HEK293 (cell line): Measurements from ENCODE around the gene ZNF106.
A peak's percentile ranks its signal among the peaks of the same experiment; 100 is the strongest.

Experiments used
- CTCF ChIA-PET: fragments of 350-600 bp; formaldehyde crosslinking; extraction: SDS; loops from one replicate; lab custom pipeline; 2021; ENCODE audit warnings: antibody characterized with exemption; lab: Yijun Ruan, JAX
- POLR2A ChIA-PET: fragments of 300-600 bp; formaldehyde crosslinking; extraction: SDS; loops from one replicate; lab custom pipeline; 2020; ENCODE audit warnings: antibody characterized with exemption, inconsistent platforms; lab: Yijun Ruan, JAX
- H3K27ac ChIP-seq: fragments of 200-500 bp; sonication (Bioruptor generic); 2 replicates; pipeline ENCODE4 v1.5.1; 2014; ENCODE audit warnings: low read depth, low read length, control low read depth, inconsistent platforms; ENCODE audit errors: extremely low read depth
- H3K36me3 ChIP-seq, 2 experiments: fragments of 200-500 bp in 1 of 2; sonication (Bioruptor generic) in 1 of 2; 1 replicate in 1 of 2; 2 replicates in 1 of 2; pipeline ENCODE4 v1.5.1; 2014 to 2017; ENCODE audit warnings: inconsistent platforms in 2 of 2, low read length in 2 of 2; ENCODE audit not compliant: control insufficient read depth in 2 of 2, insufficient read depth in 1 of 2
- H3K4me1 ChIP-seq: fragments of 200-500 bp; sonication (Bioruptor generic); 2 replicates; pipeline ENCODE4 v1.5.1; 2014; ENCODE audit warnings: mild to moderate bottlenecking, low read length, inconsistent platforms; ENCODE audit not compliant: control insufficient read depth, insufficient read depth
- H3K4me3 ChIP-seq: 2 replicates; pipeline ENCODE4 v1.5.1; 2011; ENCODE audit warnings: low read depth, mild to moderate bottlenecking, control low read depth, low read length, moderate library complexity
- H3K9me3 ChIP-seq: fragments of 200-500 bp; sonication (Bioruptor generic); 2 replicates; pipeline ENCODE4 v1.5.1; 2014; ENCODE audit warnings: low read depth, low read length, inconsistent platforms; ENCODE audit not compliant: control insufficient read depth, insufficient read depth
- FEZF1 ChIP-seq: fragments of 450-650 bp; formaldehyde crosslinking; IDR thresholded peaks from 2 replicates; pipeline ENCODE4 v1.5.1; 2016; ENCODE audit warnings: missing biosample characterization, missing genetic modification characterization
- GFI1B ChIP-seq: fragments of 450-650 bp; formaldehyde crosslinking; IDR thresholded peaks from 2 replicates; pipeline ENCODE4 v1.5.1; 2016; ENCODE audit warnings: missing biosample characterization, missing genetic modification characterization
- GLIS1 ChIP-seq: fragments of 450-650 bp; formaldehyde crosslinking; IDR thresholded peaks from 2 replicates; pipeline ENCODE4 v1.5.1; 2016; ENCODE audit warnings: missing biosample characterization, missing genetic modification characterization
- HOXC10 ChIP-seq: sonication (generic); formaldehyde crosslinking; IDR thresholded peaks from 2 replicates; pipeline ENCODE4 v1.8.1; 2023; ENCODE audit warnings: mild to moderate bottlenecking, missing genetic modification reagents
- KLF7 ChIP-seq: fragments of 450-650 bp; formaldehyde crosslinking; IDR thresholded peaks from 2 replicates; pipeline ENCODE4 v1.5.1; 2016; ENCODE audit warnings: missing biosample characterization, missing genetic modification characterization, borderline replicate concordance
- OSR2 ChIP-seq: fragments of 450-650 bp; formaldehyde crosslinking; IDR thresholded peaks from 2 replicates; pipeline ENCODE4 v1.5.1; 2016; ENCODE audit warnings: missing biosample characterization, missing genetic modification characterization
- SALL2 ChIP-seq: fragments of 450-650 bp; formaldehyde crosslinking; IDR thresholded peaks from 2 replicates; pipeline ENCODE4 v1.5.0; 2017; ENCODE audit warnings: missing biosample characterization, mild to moderate bottlenecking, missing genetic modification characterization, borderline replicate concordance
- TCF7L2 ChIP-seq: IDR thresholded peaks from 2 replicates; pipeline ENCODE4 v1.6.1; 2011; ENCODE audit warnings: low read depth, mild to moderate bottlenecking, inconsistent platforms, low read length, moderate library complexity, borderline replicate concordance
- ZFP41 ChIP-seq: fragments of 450-650 bp; formaldehyde crosslinking; IDR thresholded peaks from 2 replicates; pipeline ENCODE4 v1.5.1; 2016; ENCODE audit warnings: missing biosample characterization, missing genetic modification characterization, borderline replicate concordance
- ZNF114 ChIP-seq: fragments of 450-650 bp; formaldehyde crosslinking; IDR thresholded peaks from 2 replicates; pipeline ENCODE4 v1.5.0; 2017; ENCODE audit warnings: missing biosample characterization, missing genetic modification characterization
- ZNF121 ChIP-seq: fragments of 450-650 bp; formaldehyde crosslinking; IDR thresholded peaks from 2 replicates; pipeline ENCODE4 v1.5.1; 2016; ENCODE audit warnings: missing biosample characterization, missing genetic modification characterization
- ZNF274 ChIP-seq, 2 experiments: fragments of 200-500 bp in 1 of 2; fragments of 450-650 bp in 1 of 2; sonication (Bioruptor generic) in 1 of 2; formaldehyde crosslinking in 1 of 2; IDR thresholded peaks; 2 replicates each; pipeline versions ENCODE4 v1.5.1 to v1.6.1; 2014 to 2016; ENCODE audit warnings: borderline replicate concordance in 1 of 2, inconsistent platforms in 1 of 2, low read length in 1 of 2, missing biosample characterization in 1 of 2, missing genetic modification characterization in 1 of 2
- ZNF280C ChIP-seq: fragments of 450-650 bp; formaldehyde crosslinking; IDR thresholded peaks from 2 replicates; pipeline ENCODE4 v1.5.1; 2016; ENCODE audit warnings: missing biosample characterization, missing genetic modification characterization
- ZNF549 ChIP-seq: fragments of 450-650 bp; IDR thresholded peaks from 2 replicates; pipeline ENCODE4 v1.5.1; 2018; ENCODE audit warnings: missing biosample characterization, missing genetic modification characterization, mild to moderate bottlenecking, inconsistent platforms, moderate library complexity
- ZNF558 ChIP-seq: fragments of 450-650 bp; formaldehyde crosslinking; IDR thresholded peaks from 2 replicates; pipeline ENCODE4 v1.5.1; 2016; ENCODE audit warnings: missing biosample characterization, missing genetic modification characterization
- ZNF585B ChIP-seq: fragments of 450-650 bp; formaldehyde crosslinking; IDR thresholded peaks from 2 replicates; pipeline ENCODE4 v1.5.1; 2016; ENCODE audit warnings: missing biosample characterization, missing genetic modification characterization
- ZNF776 ChIP-seq: fragments of 450-650 bp; formaldehyde crosslinking; IDR thresholded peaks from 2 replicates; pipeline ENCODE4 v1.5.0; 2017; ENCODE audit warnings: missing biosample characterization, missing genetic modification characterization, borderline replicate concordance
- ZNF791 ChIP-seq: fragments of 450-650 bp; formaldehyde crosslinking; IDR thresholded peaks from 2 replicates; pipeline ENCODE4 v1.5.1; 2016; ENCODE audit warnings: missing biosample characterization, missing genetic modification characterization
- TF ChIP-seq, protein P1 (sequence below): fragments of 450-650 bp; formaldehyde crosslinking; IDR thresholded peaks from 2 replicates; pipeline ENCODE4 v1.5.1; 2016; ENCODE audit warnings: missing biosample characterization, missing genetic modification characterization
- TF ChIP-seq, protein P2 (sequence below): fragments of 450-650 bp; formaldehyde crosslinking; conservative IDR thresholded peaks from 2 replicates; pipeline ENCODE4 v1.5.1; 2016; ENCODE audit warnings: low read depth, missing biosample characterization, missing genetic modification characterization

ZNF106 gene

DNA sequence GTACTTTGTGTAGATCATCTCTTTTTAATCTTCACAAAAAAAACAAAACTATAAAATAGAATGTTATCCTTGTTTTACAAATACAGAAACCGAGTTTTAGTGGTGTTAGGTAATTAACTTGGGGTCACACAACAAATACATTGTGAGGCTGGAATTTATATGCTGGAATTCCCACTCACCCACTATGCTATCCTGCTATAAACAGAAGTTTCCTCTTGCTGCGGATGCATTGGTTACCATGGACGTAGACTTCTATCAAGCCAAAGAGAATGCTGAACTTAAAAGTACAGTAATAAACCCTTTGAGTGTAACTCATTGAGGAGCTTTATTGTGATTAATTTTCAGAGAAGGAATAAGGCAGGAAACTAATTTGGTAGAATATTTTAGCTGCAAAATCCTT lies 13.7 kb upstream of the ZNF106 start:
- no peaks in the 10 kb centered on the region for H3K36me3 ChIP-seq
- no peaks in the 10 kb centered on the region for H3K4me1 ChIP-seq
- no peak overlapping the region for H3K4me3 ChIP-seq
- CTCF ChIA-PET = no interaction called here
- H3K27ac ChIP-seq = no peak overlapping the region
- H3K9me3 ChIP-seq = no peaks in the 10 kb centered on the region
- TF ChIP-seq ZNF585B (tag by site-specific recombination) (no peak), FEZF1 (tag by site-specific recombination) (no peak), ZNF274 (IDR thresholded peaks at IDR 0.05; ENCODE audit: low read length) (no peak), ZNF274 (tag by site-specific recombination; IDR thresholded peaks at IDR 0.05; ENCODE audit: borderline replicate concordance) (no peak), TCF7L2 (no peak), ZFP41 (tag by site-specific recombination) (no peak), ZNF280C (no peak), HOXC10 (CRISPR knock-in tag) (no peak), GFI1B (tag by site-specific recombination) (no peak), ZNF791 (no peak), ZNF549 (no peak), SALL2 (no peak), ZNF114 (tag by site-specific recombination) (no peak), ZNF776 (tag by site-specific recombination) (no peak), GLIS1 (no peak), OSR2 (tag by site-specific recombination) (no peak), KLF7 (tag by site-specific recombination) (no peak)
- TF ChIP-seq, protein P1, sequence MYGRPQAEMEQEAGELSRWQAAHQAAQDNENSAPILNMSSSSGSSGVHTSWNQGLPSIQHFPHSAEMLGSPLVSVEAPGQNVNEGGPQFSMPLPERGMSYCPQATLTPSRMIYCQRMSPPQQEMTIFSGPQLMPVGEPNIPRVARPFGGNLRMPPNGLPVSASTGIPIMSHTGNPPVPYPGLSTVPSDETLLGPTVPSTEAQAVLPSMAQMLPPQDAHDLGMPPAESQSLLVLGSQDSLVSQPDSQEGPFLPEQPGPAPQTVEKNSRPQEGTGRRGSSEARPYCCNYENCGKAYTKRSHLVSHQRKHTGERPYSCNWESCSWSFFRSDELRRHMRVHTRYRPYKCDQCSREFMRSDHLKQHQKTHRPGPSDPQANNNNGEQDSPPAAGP (tag by site-specific recombination) = no peak
- TF ChIP-seq, protein P2, sequence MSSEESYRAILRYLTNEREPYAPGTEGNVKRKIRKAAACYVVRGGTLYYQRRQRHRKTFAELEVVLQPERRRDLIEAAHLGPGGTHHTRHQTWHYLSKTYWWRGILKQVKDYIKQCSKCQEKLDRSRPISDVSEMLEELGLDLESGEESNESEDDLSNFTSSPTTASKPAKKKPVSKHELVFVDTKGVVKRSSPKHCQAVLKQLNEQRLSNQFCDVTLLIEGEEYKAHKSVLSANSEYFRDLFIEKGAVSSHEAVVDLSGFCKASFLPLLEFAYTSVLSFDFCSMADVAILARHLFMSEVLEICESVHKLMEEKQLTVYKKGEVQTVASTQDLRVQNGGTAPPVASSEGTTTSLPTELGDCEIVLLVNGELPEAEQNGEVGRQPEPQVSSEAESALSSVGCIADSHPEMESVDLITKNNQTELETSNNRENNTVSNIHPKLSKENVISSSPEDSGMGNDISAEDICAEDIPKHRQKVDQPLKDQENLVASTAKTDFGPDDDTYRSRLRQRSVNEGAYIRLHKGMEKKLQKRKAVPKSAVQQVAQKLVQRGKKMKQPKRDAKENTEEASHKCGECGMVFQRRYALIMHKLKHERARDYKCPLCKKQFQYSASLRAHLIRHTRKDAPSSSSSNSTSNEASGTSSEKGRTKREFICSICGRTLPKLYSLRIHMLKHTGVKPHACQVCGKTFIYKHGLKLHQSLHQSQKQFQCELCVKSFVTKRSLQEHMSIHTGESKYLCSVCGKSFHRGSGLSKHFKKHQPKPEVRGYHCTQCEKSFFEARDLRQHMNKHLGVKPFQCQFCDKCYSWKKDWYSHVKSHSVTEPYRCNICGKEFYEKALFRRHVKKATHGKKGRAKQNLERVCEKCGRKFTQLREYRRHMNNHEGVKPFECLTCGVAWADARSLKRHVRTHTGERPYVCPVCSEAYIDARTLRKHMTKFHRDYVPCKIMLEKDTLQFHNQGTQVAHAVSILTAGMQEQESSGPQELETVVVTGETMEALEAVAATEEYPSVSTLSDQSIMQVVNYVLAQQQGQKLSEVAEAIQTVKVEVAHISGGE (tag by site-specific recombination) = no peak
- POLR2A ChIA-PET = no interaction called here

GRCh38 chr15:42503825-42504224 lies 12.9 kb upstream of the ZNF106 start:
- H3K9me3 ChIP-seq = no peaks in the 10 kb centered on the region
- CTCF ChIA-PET = interaction anchor here (0.6 kb wide), 1 partner anchor 231 kb away, joined by 3 read pairs; the partner anchor contains the start of gene GANC
- no peak for TF ChIP-seq ZNF558
- 0 out of 2 replicates have a peak, but pooled peaks have one; percentile 49 for TF ChIP-seq ZNF121 (tag by site-specific recombination)
- H3K27ac ChIP-seq = no peak overlapping the region
- no peak overlapping the region for H3K4me3 ChIP-seq
- H3K4me1 ChIP-seq = no peaks in the 10 kb centered on the region
- no peaks in the 10 kb centered on the region for H3K36me3 ChIP-seq
- POLR2A ChIA-PET = no interaction called here
